ENCODE measurements around the gene DDX24. TPM values are rescaled to one million over a fixed set of nuclear protein-coding genes. Genes with fewer than 3 reads are reported as not detected.

Gene DDX24
- total RNA-seq, 2 donors from 2014 or later = 136 to 393 TPM

- WGBS = 93% methylated on average over 6 of the region's 6 CpGs
- H3K27me3 ChIP-seq (replicated peaks; ENCODE audit: insufficient read depth) = no peaks in the 10 kb centered on the region
- no peak overlapping the region for H3K27ac ChIP-seq
- intact Hi-C loops (cut with DNase I) = loop anchor here (5.0 kb wide), 1 partner anchor 45 kb away; the partner anchor contains the start of genes DDX24 and IFI27L1
- TF ChIP-seq POLR2A (IDR thresholded peaks at IDR 0.05) = no peak
- TF ChIP-seq CTCF (IDR thresholded peaks at IDR 0.05) = no peak
- TF ChIP-seq POLR2AphosphoS5 (IDR thresholded peaks at IDR 0.05) = no peak
- no peaks in the 10 kb centered on the region for H3K36me3 ChIP-seq
- no peaks in the 10 kb centered on the region for H3K4me1 ChIP-seq (replicated peaks)
- H3K9me3 ChIP-seq = no peaks in the 10 kb centered on the region
- H3K4me3 ChIP-seq = no peak overlapping the region
- no peak for DNase-seq (ENCODE audit: low spot score)
Observed at GRCh38 chr14:94127330-94127729, 46.3 kb upstream of the DDX24 start.

- Histone ChIP-seq H3K36me3 (no peaks in the 10 kb centered on the region), H3K27ac (no peak overlapping the region), H3K27me3 (replicated peaks; ENCODE audit: insufficient read depth) (no peaks in the 10 kb centered on the region), H3K4me1 (replicated peaks) (no peaks in the 10 kb centered on the region), H3K4me3 (no peak overlapping the region), H3K9me3 (no peaks in the 10 kb centered on the region)
- TF ChIP-seq POLR2A (IDR thresholded peaks at IDR 0.05) (no peak), POLR2AphosphoS5 (IDR thresholded peaks at IDR 0.05) (no peak), CTCF (IDR thresholded peaks at IDR 0.05) (no peak)
- 84% methylated on average over 5 of the region's 5 CpGs for WGBS
- DNase-seq (ENCODE audit: low spot score) = no peak
- intact Hi-C loops (cut with DNase I) = loop anchor here (5.0 kb wide), 1 partner anchor 44 kb away; the partner anchor contains the start of genes DDX24 and IFI27L1
Observed at GRCh38 chr14:94126800-94127199, 45.8 kb upstream of the DDX24 start.

GRCh38 chr14:94126419-94126677, 45.3 kb upstream of the DDX24 start:
- no peaks in the 10 kb centered on the region for H3K4me1 ChIP-seq (replicated peaks)
- no peak for DNase-seq (ENCODE audit: low spot score)
- H3K27ac ChIP-seq = no peak overlapping the region
- H3K27me3 ChIP-seq (replicated peaks; ENCODE audit: insufficient read depth) = no peaks in the 10 kb centered on the region
- H3K9me3 ChIP-seq = no peaks in the 10 kb centered on the region
- TF ChIP-seq POLR2AphosphoS5 (IDR thresholded peaks at IDR 0.05) (no peak), POLR2A (IDR thresholded peaks at IDR 0.05) (no peak), CTCF (IDR thresholded peaks at IDR 0.05) (no peak)
- WGBS = 95% methylated on average over 1 of the region's 1 CpG
- H3K36me3 ChIP-seq = no peaks in the 10 kb centered on the region
- H3K4me3 ChIP-seq = no peak overlapping the region
- intact Hi-C loops (cut with DNase I) = loop anchor here (5.0 kb wide), 1 partner anchor 44 kb away; the partner anchor contains the start of genes DDX24 and IFI27L1

- TF ChIP-seq POLR2AphosphoS5 (IDR thresholded peaks at IDR 0.05) = no peak
- no peak for TF ChIP-seq CTCF (IDR thresholded peaks at IDR 0.05)
- TF ChIP-seq POLR2A (IDR thresholded peaks at IDR 0.05) = no peak
- no peaks in the 10 kb centered on the region for H3K9me3 ChIP-seq
- no peak overlapping the region for H3K27ac ChIP-seq
- no peak for DNase-seq (ENCODE audit: low spot score)
- 84% methylated on average over 6 of the region's 6 CpGs for WGBS
- no peaks in the 10 kb centered on the region for H3K4me1 ChIP-seq (replicated peaks)
- no peaks in the 10 kb centered on the region for H3K27me3 ChIP-seq (replicated peaks; ENCODE audit: insufficient read depth)
- H3K4me3 ChIP-seq = no peak overlapping the region
- intact Hi-C loops (cut with DNase I) = loop anchor here (5.0 kb wide), 1 partner anchor 44 kb away; the partner anchor contains the start of genes DDX24 and IFI27L1
- H3K36me3 ChIP-seq = no peaks in the 10 kb centered on the region
Observed at GRCh38 chr14:94125659-94126418, 44.8 kb upstream of the DDX24 start.

Data from prostate gland (tissue), 2 donors.